Midbrain (tissue), 1 donor: ENCODE data around the gene GPR146.
A peak's percentile ranks its signal among the peaks of the same experiment; 100 is the strongest.
"Not testable (repeated sequence)": the region's sequence is repeated elsewhere in the genome, so short reads cannot be mapped to it uniquely, and the experiment has no call there.

Experiments
- DNase-seq: peaks from one replicate; lab custom pipeline; 2025; lab: John Stamatoyannopoulos, UW

GPR146 gene, protein sequence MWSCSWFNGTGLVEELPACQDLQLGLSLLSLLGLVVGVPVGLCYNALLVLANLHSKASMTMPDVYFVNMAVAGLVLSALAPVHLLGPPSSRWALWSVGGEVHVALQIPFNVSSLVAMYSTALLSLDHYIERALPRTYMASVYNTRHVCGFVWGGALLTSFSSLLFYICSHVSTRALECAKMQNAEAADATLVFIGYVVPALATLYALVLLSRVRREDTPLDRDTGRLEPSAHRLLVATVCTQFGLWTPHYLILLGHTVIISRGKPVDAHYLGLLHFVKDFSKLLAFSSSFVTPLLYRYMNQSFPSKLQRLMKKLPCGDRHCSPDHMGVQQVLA

DNA sequence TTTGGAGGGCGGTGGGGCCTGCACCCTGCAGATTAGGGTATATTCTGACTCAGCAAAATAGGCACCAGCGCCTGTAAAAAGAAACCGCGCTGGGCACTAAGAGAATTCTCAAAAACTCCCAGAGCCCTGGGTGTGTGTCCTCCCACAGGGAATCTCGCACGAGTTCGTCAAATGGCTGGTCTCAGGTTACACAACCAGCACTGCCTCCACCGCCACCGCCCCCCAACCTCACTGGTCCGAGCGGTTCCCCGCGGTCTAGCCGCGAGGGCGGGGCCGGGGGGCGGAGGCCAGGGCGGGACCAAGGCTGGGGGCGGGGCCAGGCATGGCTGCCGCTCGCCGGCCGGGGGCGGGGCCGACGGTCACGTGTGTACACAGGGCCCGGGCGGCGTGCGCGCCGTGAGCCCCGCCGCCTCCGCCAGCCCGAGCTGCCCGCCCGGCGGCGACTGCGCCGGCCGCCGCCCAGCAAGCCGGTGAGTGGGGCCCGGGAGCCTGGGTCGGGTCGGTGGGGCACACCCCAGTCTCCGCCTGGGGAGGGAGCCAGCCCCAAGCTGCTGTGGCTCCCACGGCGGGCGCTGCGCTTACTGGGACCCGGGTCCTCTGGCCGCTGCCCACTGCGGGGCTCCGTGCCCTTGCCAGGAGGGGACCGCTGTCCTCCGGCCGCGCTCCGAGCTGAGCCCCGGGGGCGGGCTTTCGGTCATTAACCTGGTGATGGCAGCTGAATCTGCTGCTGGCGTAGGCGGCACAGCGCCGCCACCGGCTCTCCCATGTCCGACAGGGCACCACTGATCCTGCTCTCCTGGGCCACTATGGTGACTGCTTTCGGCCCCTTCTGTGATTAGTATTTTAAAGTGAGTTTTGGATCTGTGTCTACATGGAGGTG is at the start of gene GPR146:
Gene GPR146, plus strand, starts transcription at position 358 of the 880 bp plus-strand sequence. CDS start 12,970 bp downstream, outside the sequence.
- peak; percentile 94 for DNase-seq

DNA sequence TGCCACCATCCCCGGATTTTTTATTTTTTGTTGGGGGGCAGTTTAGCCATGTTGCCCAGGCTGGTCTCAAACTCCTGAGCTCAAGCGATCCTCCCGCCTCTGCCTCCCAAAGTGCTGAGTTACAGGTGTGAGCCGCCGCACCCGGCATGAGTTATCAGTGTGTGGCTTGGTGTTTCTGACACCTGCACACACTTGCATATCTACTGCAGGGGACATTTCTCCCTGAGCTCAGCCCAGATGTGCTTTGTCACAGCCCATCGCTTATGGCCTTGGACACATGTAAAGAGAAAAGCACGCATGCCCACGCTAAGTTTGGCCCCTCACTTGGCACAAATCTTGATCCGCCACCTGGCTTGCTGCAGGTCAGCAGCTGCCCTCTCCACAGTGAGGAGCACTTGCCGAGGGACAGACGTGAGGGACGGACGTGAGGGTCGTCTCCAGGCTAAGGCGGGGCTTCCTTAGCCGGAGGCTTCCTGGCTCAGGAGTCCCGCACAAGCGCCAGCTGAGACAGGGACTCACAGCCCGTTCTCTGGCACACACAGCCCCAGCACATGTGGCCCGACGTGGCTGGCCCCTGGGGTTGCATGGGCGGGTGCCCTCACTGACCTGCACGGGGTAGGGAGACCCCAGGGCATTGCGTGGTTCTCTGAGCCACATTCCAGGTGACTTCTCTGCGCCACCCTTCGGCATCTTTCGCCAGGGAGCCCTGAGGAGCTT is 49.6 kb upstream of the GPR146 start:
- no peak for DNase-seq

DNA sequence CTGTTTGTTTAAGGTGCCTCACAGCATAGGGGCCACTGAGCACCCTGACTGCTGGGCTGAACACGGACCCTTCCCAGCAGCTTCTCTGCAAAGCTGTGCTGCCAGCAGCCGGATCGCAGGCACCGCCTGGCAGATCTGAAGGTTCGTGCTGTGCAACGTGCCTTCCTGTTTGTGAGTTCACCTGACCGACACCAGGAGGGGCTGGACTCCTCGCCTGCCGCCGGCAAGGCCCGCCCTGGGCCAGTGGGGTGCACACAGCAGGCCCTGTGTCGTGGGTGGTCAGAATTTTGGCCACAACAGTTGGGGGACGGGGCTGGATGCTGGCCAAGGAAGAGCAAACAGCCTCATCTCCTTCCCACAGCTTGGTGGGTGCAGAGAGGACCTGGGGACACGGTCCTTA is 48.8 kb upstream of the GPR146 start:
- DNase-seq, result no peak

DNA sequence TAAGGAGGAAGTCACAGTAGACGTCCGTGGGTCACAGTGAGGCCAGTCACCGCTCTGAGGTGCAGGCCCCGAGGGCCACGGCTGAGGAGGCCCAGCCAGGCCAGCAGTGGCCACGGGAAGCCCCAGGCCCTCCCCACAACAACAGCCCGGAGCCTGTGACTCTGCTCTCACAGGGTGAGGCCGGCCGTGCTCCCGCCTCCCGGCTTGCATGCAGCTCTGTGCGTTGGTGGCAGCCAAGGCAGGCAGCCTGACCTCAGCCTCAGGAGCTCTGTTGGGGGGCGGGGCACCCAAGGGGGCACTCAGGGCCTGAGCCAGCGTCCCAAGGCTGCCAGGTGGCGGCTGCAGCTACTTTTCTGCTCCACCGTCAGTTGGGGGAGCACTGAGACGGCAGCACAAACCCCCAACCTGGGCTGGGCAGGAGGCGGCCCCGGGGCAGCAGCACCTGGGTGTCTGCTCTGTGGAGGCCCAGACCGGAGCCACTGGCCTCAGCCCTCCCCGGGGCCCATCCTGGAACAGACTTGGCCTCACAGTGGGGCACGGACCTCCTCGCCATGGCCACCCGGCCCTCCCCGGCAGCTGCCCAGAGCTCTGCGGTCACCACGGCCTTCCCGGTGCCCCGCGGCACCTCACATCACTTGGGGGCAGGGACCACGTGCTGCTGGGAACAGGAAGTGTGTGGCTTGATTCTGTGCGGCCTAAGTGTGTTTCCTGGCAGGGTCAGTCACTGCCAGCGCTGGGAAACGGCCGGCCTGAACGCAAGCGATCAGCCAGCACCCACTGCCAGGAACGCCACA is 48.1 kb upstream of the GPR146 start:
- no peak for DNase-seq

DNA sequence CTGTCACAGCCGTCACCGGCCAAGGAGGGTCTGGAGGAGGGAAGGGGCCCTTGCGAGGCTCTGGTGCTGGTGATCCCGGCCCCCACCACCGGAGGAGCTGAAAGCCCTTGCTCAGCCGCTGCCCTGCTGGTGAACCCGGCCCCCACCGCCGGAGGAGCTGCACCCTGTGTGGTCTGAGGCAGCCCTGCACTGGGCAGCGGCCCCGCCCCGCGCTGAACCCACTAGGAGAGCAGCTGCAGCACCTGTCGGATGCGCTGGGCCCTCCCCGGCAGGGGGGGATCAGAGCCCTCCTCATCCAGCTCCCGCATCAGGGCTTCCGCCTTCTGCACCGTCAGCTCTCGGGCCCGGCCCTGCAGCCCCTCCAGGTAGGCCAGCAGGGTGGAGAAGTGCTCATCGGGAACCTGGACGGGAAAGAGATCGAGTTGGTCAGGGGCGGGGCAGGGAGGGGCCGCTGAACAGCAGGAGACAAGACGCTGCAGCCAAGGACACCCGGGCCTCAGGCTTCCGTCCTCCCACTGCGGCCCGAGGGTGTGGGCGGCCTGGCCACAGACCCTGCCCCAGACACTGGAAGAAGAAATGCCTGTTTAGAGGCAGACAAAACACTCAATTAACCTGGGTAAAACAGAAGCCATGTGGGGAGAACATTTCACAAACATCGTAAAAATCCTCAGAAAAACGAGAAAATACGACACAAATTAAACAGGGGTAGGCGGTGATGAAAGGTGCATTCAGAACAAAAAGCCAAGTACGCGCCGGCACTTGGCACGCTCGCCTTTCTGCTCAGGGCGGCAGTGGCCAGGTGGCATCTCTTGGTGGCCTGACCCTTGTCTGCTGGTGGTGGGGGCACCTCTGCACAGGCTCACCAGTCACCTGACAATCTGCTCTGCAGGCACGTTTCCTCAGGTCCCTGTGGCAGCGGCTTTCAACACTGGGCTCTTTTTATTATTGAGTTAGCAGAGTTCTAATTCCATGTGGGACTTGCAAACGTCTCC is 46.6 kb upstream of the GPR146 start:
- no peak for DNase-seq

DNA sequence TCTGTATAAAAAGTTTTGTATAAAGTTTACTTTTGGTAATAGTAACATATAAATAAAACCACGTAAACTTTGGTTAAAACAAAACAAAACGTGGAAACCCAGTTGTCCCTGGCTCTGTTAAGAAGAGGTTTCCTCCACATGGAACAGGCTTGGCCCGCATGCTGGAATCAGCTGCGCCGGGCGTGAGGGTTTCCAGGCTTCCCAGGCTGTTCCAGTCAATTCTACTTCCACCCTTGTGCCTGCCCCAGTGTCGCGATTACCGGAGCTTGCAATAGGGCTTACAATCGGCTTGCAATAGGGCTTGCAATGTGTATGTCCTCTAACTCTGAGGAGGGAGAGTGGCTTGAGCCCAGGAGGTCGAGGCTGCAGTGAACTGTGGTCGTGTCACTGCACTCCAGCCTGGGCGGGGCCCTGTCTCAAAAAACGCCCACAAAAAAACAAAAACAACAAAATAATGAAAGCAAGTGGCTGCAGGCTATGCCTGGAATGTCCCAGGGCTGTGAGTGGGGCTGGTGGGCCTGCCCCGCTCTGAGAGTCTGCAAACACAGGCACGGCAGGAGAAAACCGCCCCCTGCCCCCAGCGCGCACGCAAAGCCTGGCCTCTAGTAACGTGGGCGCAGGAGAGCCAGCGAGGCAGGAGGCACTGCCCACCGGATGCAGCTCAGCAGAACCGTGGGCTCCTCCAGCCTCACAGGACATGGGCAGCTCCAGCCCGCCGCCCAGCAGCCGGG is 45.0 kb upstream of the GPR146 start:
- DNase-seq, result no peak

DNA sequence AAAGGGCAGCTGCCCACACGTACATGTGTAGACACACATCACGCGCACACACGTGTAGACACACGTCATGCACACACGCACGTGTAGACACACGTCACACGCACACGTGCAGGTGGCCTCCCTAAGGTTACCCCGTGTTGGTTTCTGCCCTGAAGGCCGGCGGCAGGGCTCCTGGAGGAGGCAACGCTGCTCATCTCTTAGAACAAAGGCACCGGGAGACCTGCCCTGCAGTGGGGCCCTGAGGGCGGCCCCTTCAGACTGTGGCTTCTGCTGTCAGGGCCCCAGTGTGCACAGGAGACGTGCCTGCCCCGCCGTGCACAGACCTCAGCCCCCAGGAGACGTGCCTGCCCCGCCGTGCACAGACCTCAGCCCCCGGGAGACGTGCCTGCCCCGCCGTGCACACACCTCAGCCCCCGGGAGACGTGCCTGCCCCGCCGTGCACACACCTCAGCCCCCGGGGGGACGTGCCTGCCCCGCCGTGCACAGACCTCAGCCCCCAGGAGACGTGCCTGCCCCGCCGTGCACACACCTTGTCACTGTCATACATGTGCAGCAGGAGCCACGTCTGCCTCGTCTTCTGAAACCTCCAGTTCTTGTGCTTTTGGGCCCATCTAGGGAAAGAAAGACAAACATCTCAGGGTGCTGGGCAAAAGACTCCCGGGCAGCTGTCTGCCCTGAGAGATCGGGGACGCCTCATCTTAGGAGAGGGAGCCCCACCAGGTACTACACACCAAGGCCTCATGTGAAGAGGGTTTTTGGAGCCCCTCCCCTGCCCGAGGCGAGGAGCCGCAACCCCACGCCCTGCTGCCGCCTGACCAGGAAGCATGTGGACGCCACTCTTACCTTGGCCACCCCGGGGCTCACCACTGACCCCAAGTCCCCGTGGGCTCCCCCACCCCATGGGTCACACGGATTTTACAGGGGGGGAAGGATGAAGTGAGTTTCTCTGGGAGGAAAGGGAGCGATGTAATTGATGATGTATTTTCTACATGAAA is 44.1 kb upstream of the GPR146 start:
- no peak for DNase-seq

DNA sequence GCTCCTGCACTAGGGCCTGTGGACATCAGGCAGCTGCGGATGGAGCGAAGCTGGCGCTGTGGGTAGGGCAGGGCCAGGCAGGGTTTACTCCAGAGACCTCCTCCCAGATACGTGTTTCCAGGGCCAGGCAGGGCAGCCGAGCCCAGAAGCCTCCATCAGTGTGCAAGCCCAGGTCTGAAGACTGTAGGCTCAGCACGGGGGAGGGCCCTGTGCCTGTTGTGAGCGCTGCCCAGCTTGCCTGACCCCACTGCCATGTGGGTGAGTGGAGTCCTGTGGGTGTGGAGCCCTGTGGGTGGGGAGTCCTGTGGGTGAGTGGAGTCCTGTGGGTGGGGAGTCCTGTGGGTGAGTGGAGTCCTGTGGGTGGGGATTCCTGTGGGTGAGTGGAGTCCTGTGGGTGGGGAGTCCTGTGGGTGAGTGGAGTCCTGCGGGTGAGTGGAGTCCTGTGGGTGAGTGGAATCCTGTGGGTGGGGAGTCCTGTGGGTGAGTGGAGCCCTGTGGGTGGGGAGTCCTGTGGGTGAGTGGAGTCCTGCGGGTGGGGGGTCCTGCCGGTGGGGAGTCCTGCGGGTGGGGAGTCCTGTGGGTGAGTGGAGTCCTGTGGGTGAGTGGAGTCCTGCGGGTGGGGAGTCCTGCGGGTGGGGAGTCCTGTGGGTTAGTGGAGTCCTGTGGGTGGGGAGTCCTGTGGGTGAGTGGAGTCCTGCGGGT is 43.1 kb upstream of the GPR146 start:
- DNase-seq, result not testable (repeated sequence)

DNA sequence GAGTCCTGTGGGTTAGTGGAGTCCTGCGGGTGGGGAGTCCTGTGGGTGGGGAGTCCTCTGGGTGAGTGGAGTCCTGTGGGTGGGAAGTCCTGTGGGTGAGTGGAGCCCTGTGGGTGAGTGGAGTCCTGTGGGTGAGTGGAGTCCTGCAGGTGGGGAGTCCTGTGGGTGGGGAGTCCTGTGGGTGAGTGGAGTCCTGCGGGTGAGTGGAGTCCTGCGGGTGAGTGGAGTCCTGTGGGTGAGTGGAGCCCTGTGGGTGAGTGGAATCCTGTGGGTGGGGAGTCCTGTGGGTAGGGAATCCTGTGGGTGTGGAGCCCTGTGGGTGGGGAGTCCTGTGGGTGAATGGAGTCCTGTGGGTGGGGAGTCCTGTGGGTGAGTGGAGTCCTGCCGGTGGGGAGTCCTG is 42.3 kb upstream of the GPR146 start:
- DNase-seq, result not testable (repeated sequence)

DNA sequence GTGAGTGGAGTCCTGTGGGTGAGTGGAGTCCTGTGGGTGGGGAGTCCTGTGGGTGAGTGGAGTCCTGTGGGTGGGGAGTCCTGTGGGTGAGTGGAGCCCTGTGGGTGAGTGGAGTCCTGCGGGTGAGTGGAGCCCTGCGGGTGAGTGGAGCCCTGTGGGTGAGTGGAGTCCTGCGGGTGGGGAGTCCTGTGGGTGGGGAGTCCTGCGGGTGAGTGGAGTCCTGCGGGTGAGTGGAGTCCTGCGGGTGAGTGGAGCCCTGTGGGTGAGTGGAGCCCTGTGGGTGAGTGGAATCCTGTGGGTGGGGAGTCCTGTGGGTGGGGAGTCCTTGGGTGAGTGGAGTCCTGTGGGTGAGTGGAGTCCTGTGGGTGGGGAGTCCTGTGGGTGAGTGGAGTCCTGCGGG is 41.9 kb upstream of the GPR146 start:
- not testable (repeated sequence) for DNase-seq

DNA sequence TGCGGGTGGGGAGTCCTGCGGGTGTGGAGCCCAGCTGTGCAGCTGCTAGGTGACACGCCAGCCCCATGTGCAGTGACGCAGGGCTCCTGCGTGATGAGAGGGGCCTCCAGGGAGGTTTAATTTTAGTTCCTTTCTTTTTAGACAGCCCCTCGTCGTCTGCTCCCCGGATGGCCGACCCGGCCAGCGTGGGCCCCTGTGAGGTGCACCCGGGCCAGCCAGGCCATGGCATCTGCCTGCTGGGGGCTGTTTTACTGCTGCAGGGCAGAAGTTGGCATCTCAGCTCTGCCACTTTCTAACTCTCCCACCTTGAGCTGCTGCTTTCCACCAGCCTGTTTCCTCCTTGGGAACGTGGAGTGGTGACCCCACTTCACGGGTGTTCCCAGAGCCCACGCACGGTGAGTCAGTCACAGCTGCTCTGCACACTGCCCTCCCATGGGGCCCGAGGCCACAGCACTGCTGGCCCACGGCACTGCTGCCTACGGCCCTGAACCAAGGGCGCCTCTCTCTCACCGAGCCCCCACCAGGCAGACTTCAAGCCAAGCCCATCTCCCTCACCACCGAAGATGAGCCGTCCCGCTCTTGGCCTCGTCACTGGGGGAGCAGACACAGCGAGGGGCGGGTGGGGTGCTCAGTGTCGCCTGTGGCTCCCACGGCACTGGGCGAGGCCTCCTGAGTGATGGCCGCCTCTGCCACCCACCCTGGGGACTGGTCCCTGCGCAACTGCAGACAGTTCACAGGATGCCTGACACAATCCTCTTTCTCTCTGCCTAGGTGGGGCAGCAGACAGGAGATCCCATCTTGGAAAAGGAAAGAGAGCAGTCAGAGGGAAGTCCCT is 40.1 kb upstream of the GPR146 start:
- DNase-seq, result no peak

DNA sequence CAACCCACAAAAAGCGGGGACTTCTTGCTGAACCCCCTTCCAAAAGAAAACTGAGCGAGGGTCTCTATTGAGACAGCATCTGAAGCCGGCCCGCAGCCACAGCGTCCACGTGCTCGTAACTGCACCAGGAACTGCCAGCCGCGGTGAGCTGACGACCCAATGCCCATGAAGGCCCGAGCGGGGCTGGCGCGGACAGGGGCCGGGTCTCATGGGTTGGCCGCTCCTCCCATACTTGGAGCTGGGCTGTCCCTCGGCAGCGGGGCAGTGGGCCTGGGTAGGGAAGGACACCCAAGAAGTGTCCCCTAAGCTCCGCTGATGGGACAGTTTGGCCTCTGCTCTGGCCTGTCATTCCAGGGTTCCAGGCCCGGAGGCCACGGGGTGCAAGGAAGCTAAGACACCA is 39.0 kb upstream of the GPR146 start:
- no peak for DNase-seq

DNA sequence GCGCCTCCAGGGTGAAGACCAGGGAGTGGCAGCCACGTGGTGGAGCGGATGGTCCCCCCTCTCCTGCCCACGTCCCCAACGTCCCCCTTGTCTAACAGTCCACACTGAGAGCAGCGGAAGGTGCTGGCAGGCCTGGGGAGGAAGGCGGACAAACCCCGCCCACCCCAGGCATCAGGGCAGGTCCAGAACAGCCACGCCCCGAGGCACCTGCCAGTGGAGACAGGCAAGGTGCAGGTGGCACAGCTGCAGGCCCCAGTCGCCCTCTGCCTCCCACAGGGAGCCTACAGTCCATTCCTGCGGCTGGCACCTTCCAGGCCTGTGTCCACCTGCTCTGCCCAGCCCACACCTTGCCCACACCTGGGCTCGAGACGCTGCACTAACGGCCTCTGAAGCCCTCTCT is 36.4 kb upstream of the GPR146 start:
- no peak for DNase-seq

DNA sequence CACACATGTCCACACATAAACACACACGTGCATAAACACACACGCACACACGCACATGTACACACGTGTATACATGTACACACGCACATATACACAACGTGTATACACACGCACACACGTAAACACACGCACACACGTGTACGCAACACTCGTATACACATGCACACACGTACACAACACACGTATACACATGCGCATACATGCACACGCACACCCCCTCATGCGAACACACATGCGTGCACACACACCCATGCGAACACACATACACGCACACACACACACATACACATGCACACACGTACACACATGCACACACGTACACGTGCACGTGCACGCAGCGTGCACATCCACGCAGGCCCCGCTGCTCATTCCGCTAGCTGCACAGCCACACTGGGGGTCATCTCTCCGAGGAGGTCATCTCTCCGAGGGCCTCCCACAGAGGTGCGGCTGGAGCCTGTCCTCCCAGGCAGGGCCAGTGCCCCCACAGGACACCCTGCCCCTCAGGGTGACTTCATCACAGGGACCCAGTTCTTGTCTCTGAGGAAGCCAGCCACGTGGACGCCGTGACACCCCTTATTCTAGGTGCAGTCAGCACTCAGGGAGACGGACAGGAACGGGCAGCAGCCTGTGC is 35.5 kb upstream of the GPR146 start:
- DNase-seq, result no peak

DNA sequence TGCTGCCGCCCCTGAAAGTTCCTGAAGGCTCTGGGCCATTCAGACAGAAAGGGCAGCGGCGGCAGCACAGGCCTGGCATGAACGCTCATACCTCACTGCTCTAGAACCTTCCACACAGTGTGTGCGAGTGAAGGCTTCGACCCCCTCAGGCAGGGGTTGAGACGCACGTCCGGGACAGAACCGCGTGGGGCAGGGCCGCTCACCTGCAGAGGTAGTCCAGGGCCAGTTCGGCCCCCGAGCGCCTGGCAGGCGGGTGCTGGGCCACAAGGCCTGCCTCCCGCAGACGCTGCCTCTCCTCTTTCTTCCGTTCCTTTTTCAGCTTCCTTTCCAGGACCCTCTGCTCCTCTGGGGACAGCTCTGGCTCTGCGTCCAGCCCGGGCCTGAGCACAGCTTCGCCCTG is 34.6 kb upstream of the GPR146 start:
- DNase-seq, result no peak

DNA sequence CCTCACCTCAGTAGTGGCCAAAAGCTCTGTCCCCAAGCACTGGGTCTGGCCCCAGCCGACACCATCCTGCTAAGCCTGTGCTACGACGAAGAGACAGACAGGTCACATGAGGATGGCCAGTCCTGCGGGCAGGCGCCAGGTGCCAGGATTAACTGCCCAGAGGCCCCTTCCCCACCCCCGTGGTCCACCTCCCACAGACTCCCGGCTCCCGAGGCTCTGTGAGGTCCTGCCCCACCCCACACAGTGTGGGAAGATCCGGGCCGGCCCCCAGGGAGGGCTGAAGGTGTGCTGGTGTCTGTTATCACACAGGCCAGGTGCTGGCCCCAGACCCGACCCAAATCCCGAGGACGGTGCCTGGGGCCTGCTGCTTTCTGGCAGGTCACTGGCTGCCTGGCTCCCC is 34.1 kb upstream of the GPR146 start:
- no peak for DNase-seq
